Endothelial cell of umbilical vein (primary cell): ENCODE results near the gene RBP4. TPM values are rescaled to one million over a fixed set of nuclear protein-coding genes. Genes with fewer than 3 reads are reported as not detected.

Experiments
- BruUV-seq: library from RNA; stranded (reverse); fragments of 400-500 nt; replicated peaks from 2 replicates; lab custom pipeline; 2021; lab: Mats Ljungman, UMichigan
- CTCF ChIA-PET: fragments of 300-600, 350-600 bp; sonication (Branson Sonifier 250); formaldehyde crosslinking; loops from one replicate; lab custom pipeline; 2021; ENCODE audit warnings: antibody characterized with exemption, inconsistent platforms; lab: Charles Lee
- POLR2A ChIA-PET: fragments of 300-600, 350-600 bp; sonication (Branson Sonifier 250); formaldehyde crosslinking; loops from one replicate; lab custom pipeline; 2021; ENCODE audit warnings: antibody characterized with exemption, inconsistent platforms; lab: Charles Lee
- DNase-seq: peaks from one replicate; pipeline ENCODE4 v3.0.0-alpha.2; 2011; ENCODE audit warnings: low read depth, low spot score
- FAIRE-seq: peaks from 2 replicates; lab custom pipeline; 2011; peaks lifted over from hg19 to GRCh38; lab: Jason Lieb, UNC
- H2AFZ ChIP-seq: 2 replicates; pipeline ENCODE4 v1.6.0; 2012; ENCODE audit warnings: low read depth, low read length, control low read depth, inconsistent platforms
- H3K27ac ChIP-seq: 2 replicates; pipeline ENCODE4 v1.5.1; 2011; ENCODE audit warnings: low read depth, mild to moderate bottlenecking, control low read depth, low read length, moderate library complexity; ENCODE audit not compliant: insufficient read depth
- H3K27me3 ChIP-seq, 2 experiments: 2 replicates each; pipeline versions ENCODE4 v1.6.0 to v1.6.1; 2011; ENCODE audit warnings: low read length in 2 of 2, mixed read lengths in 1 of 2; ENCODE audit not compliant: control insufficient read depth in 2 of 2, insufficient read depth in 2 of 2
- H3K36me3 ChIP-seq, 2 experiments: 2 replicates in 1 of 2; 3 replicates in 1 of 2; pipeline ENCODE4 v1.5.1; 2011; ENCODE audit warnings: low read length in 2 of 2, mild to moderate bottlenecking in 1 of 2, moderate library complexity in 1 of 2; ENCODE audit not compliant: control insufficient read depth in 2 of 2, insufficient read depth in 2 of 2; ENCODE audit errors: extremely low read depth in 1 of 2
- H3K4me1 ChIP-seq: 3 replicates; pipeline ENCODE4 v1.5.1; 2011; ENCODE audit warnings: mild to moderate bottlenecking, low read length; ENCODE audit not compliant: control insufficient read depth, insufficient read depth; ENCODE audit errors: extremely low read depth
- H3K4me2 ChIP-seq: 2 replicates; pipeline ENCODE4 v1.6.1; 2011; ENCODE audit warnings: low read length, control low read depth, mixed read lengths; ENCODE audit not compliant: insufficient read depth
- H3K4me3 ChIP-seq, 3 experiments: fragments of 200-600 bp in 1 of 3; sonication (generic), shearing (Covaris generic) in 1 of 3; replicated peaks in 1 of 3; 2 replicates each; pipeline ENCODE4 v1.5.1; 2011 to 2016; ENCODE audit warnings: control low read depth in 3 of 3, low read length in 3 of 3, mild to moderate bottlenecking in 2 of 3, inconsistent platforms in 1 of 3, low read depth in 1 of 3, moderate library complexity in 1 of 3; ENCODE audit not compliant: insufficient read depth in 1 of 3
- H3K79me2 ChIP-seq: 2 replicates; pipeline ENCODE4 v1.6.0; 2012; ENCODE audit warnings: low read length, inconsistent platforms; ENCODE audit not compliant: control insufficient read depth, insufficient read depth
- H3K9ac ChIP-seq: replicated peaks from 2 replicates; pipeline ENCODE3; 2011; ENCODE audit warnings: low read length, control low read depth; ENCODE audit not compliant: insufficient read depth; ENCODE audit errors: extremely low read depth
- H3K9me1 ChIP-seq: replicated peaks from 3 replicates; pipeline ENCODE4 v1.6.0; 2011; ENCODE audit warnings: mild to moderate bottlenecking, low read length; ENCODE audit not compliant: control insufficient read depth, insufficient read depth; ENCODE audit errors: extremely low read depth
- H3K9me3 ChIP-seq: replicated peaks from 2 replicates; pipeline ENCODE4 v1.5.1; 2012; ENCODE audit warnings: low read length, inconsistent platforms; ENCODE audit not compliant: control insufficient read depth, insufficient read depth
- H4K20me1 ChIP-seq: replicated peaks from 2 replicates; pipeline ENCODE3; 2011; ENCODE audit warnings: mild to moderate bottlenecking, low read length; ENCODE audit not compliant: control insufficient read depth, insufficient read depth; ENCODE audit errors: extremely low read depth
- EZH2 ChIP-seq: IDR thresholded peaks from 2 replicates; pipeline ENCODE4 v1.6.1; 2012; ENCODE audit warnings: borderline replicate concordance, low read depth, mild to moderate bottlenecking, moderate library complexity, low read length, inconsistent platforms; ENCODE audit not compliant: severe bottlenecking
- FOS ChIP-seq: IDR thresholded peaks from 2 replicates; pipeline ENCODE4 v1.6.1; 2011; ENCODE audit warnings: mild to moderate bottlenecking, low read length, moderate library complexity, borderline replicate concordance; ENCODE audit not compliant: insufficient read depth
- GATA2 ChIP-seq: IDR thresholded peaks from 2 replicates; pipeline ENCODE4 v1.7.0; 2011; ENCODE audit warnings: low read depth, mild to moderate bottlenecking, moderate library complexity, mixed read lengths, low read length; ENCODE audit not compliant: insufficient read length, insufficient read depth
- JUN ChIP-seq: IDR thresholded peaks from 2 replicates; pipeline ENCODE4 v1.6.1; 2011; ENCODE audit warnings: borderline replicate concordance, low read depth; ENCODE audit not compliant: insufficient read length, insufficient read depth
- MYC ChIP-seq: IDR thresholded peaks from one replicate; pipeline ENCODE4 v1.6.1; 2011; ENCODE audit warnings: mild to moderate bottlenecking, low read depth, low read length
- POLR2A ChIP-seq: IDR thresholded peaks from 2 replicates; pipeline ENCODE4 v1.6.1; 2012; ENCODE audit warnings: low read depth, mild to moderate bottlenecking, control low read depth, low read length
- POLR2AphosphoS5 ChIP-seq: IDR thresholded peaks from 2 replicates; pipeline ENCODE4 v1.6.1; 2012; ENCODE audit warnings: low read depth, mild to moderate bottlenecking, control low read depth, low read length, moderate library complexity; ENCODE audit not compliant: insufficient read depth
- dilution Hi-C: fragments of 300-500 bp; cut with MboI; formaldehyde crosslinking; loops from one replicate; pipeline ENCODE4 v1.15.0; 2019; ENCODE audit warnings: low sequenced_read_pairs; ENCODE audit not compliant: extremely low pct_ligation_motif_present
- intact Hi-C: fragments of 100-400 bp; cut with micrococcal nuclease; formaldehyde crosslinking; loops from one replicate; pipeline ENCODE4 v1.10.0; 2022
- polyA plus RNA-seq, 4 experiments: library from polyadenylated mRNA; depleted of rRNA in 3 of 4; stranded (reverse) in 3 of 4; unstranded in 1 of 4; fragments of >200 nt; gene quantifications; 2 replicates each; pipeline versions ENCODE4 v1.2.1 to v1.2.3, GENCODE V29; 2011 to 2012; ENCODE audit warnings: missing spikeins in 1 of 4
- total RNA-seq: library from RNA; stranded (reverse); gene quantifications from 2 replicates; pipeline ENCODE4 v1.2.3, GENCODE V29; 2021
- TF ChIP-seq, protein P1 (sequence below): IDR thresholded peaks from 2 replicates; pipeline ENCODE4 v1.6.1; 2011; ENCODE audit not compliant: insufficient read depth, insufficient read length
- TF ChIP-seq, protein P2 (sequence below), 2 donors: IDR thresholded peaks; 1 replicate in 1 of 2; 2 replicates in 1 of 2; pipeline ENCODE4 v1.5.1; 2011; ENCODE audit warnings: low read length in 2 of 2, mild to moderate bottlenecking in 2 of 2, moderate library complexity in 2 of 2, control low read depth in 1 of 2, inconsistent platforms in 1 of 2, low read depth in 1 of 2; ENCODE audit not compliant: insufficient read depth in 1 of 2; ENCODE audit errors: extremely low read depth in 1 of 2

RBP4 gene
- total and polyA plus RNA-seq, 2 donors (not counting 3 experiments of a cell fraction or from before 2014, with no cell fraction given) = not detected

DNA sequence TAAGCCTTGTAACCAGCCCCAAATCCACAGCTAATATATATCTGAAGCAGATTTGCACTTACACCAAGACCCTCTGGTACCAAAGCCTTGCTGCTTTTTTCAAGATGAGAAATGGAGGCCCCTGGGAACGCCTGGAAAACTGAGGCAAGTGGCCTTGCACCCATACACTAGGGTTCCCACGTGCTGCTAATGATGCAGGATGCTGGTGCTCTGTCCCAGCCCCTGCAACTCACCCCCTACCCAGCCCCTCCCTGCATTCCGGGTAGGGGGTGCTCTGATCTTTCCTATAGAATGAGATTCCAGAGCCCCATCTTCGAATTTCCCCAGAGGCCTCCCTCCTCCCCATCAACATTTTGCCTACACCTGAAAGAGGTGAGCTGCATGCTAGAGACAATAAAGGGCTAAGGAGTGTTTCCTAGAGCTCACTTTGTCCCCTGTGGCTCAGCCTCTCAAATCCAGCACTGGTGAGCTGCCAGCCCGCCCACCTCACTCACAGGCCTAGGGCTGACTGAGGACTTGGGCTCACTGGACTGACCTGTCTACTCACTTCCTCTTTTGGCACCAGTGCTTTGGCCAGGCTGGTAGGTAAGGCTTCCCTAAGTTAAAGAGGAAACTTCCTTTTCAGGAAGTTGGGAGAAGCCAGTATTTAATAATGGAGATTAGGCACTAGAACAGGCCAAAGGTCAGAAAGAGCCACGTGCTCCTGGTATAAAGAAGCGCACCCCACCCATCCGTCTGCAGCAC, 9.8 kb downstream of the RBP4 start:
- Histone ChIP-seq H3K79me2 (no peaks in the 10 kb centered on the region), H3K9me1 (no peaks in the 10 kb centered on the region), H4K20me1 (no peaks in the 10 kb centered on the region), H3K36me3 (no peaks in the 10 kb centered on the region), H3K4me1 (no peaks in the 10 kb centered on the region), H3K4me3 (no peak overlapping the region), H3K27me3 (no peaks in the 10 kb centered on the region), H3K9me3 (no peaks in the 10 kb centered on the region), H3K4me2 (no peak overlapping the region), H3K27ac (no peak overlapping the region), H3K9ac (no peak overlapping the region), H2AFZ (no peak overlapping the region)
- FAIRE-seq = no peak
- intact Hi-C loops (no loop called here), dilution Hi-C loops (no loop called here)
- BruUV-seq = no TSS peak
- no peak for DNase-seq
- no peak for TF ChIP-seq POLR2A
- TF ChIP-seq FOS = no peak
- TF ChIP-seq, protein P1, sequence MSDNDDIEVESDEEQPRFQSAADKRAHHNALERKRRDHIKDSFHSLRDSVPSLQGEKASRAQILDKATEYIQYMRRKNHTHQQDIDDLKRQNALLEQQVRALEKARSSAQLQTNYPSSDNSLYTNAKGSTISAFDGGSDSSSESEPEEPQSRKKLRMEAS = no peak
- POLR2A ChIA-PET = no interaction called here
- CTCF ChIA-PET = interaction anchor here (1.9 kb wide), 1 partner anchor 36 kb away, joined by 7 read pairs; no protein-coding TSS in a partner anchor

DNA sequence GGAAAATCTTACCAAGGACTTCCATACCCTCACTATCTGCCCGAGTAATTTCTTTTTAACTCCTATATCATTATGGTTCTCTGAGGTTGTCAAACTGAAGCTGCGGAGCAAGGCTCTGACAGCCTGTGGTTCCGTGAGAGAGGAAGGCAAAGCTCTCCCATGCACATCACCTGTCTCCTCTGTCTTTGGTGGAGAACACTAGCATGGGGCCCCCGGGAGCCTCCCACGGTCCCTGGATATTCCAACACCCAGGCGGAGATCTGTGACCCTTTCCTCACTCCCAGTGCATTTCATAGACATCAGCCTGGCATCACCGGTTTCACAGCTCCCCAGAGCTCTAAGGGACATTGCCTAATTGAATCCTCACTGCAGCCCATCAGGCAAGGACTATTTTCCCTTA, 10.4 kb downstream of the RBP4 start:
- Histone ChIP-seq H3K9me1 (no peaks in the 10 kb centered on the region), H2AFZ (no peak overlapping the region), H3K4me3 (no peak overlapping the region), H3K9me3 (no peaks in the 10 kb centered on the region), H3K4me1 (no peaks in the 10 kb centered on the region), H3K9ac (no peak overlapping the region), H3K79me2 (no peaks in the 10 kb centered on the region), H3K4me2 (no peak overlapping the region), H3K27ac (no peak overlapping the region), H3K27me3 (no peaks in the 10 kb centered on the region), H3K36me3 (no peaks in the 10 kb centered on the region), H4K20me1 (no peaks in the 10 kb centered on the region)
- DNase-seq (no peak), FAIRE-seq (no peak)
- POLR2A ChIA-PET = no interaction called here
- TF ChIP-seq MYC = no peak
- no peak for TF ChIP-seq POLR2A
- no peak for TF ChIP-seq JUN
- no peak for TF ChIP-seq EZH2
- no peak for TF ChIP-seq GATA2
- no peak for TF ChIP-seq FOS
- TF ChIP-seq, protein P2, sequence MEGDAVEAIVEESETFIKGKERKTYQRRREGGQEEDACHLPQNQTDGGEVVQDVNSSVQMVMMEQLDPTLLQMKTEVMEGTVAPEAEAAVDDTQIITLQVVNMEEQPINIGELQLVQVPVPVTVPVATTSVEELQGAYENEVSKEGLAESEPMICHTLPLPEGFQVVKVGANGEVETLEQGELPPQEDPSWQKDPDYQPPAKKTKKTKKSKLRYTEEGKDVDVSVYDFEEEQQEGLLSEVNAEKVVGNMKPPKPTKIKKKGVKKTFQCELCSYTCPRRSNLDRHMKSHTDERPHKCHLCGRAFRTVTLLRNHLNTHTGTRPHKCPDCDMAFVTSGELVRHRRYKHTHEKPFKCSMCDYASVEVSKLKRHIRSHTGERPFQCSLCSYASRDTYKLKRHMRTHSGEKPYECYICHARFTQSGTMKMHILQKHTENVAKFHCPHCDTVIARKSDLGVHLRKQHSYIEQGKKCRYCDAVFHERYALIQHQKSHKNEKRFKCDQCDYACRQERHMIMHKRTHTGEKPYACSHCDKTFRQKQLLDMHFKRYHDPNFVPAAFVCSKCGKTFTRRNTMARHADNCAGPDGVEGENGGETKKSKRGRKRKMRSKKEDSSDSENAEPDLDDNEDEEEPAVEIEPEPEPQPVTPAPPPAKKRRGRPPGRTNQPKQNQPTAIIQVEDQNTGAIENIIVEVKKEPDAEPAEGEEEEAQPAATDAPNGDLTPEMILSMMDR (IDR thresholded peaks at IDR 0.05; ENCODE audit: extremely low read depth in 1 of 2, insufficient read depth in 1 of 2, low read depth in 1 of 2, low read length in 2 of 2) = no peak
- TF ChIP-seq, protein P1 = no peak
- no peak for TF ChIP-seq POLR2AphosphoS5
- CTCF ChIA-PET = interaction anchor here (1.9 kb wide), 1 partner anchor 36 kb away, joined by 7 read pairs; no protein-coding TSS in a partner anchor
- dilution Hi-C loops (no loop called here), intact Hi-C loops (no loop called here)
- BruUV-seq = no TSS peak
